Measurements from ENCODE around the gene NUP43. TPM values are rescaled to one million over a fixed set of nuclear protein-coding genes. Genes with fewer than 3 reads are reported as not detected.

NUP43 gene
- total and polyA plus RNA-seq, 2 of the 13 experiments (the other 11 are each of a cell fraction or from before 2014, with no cell fraction given) = 38.9 to 85.1 TPM

GRCh38 chr6:149746147-149746946, at the start of gene NUP43 (continued):
- no peak for TF ChIP-seq ZNF10 (CRISPR knock-in tag; IDR thresholded peaks at IDR 0.05; ENCODE audit: borderline replicate concordance, low read depth)
- TF ChIP-seq ZSCAN12 (CRISPR knock-in tag; IDR thresholded peaks at IDR 0.05) = 0 out of 2 replicates have a peak, but pooled peaks have one; percentile 63
- peak; percentile 67 for TF ChIP-seq CCAR2 (optimal IDR thresholded peaks at IDR 0.05; ENCODE audit: low read depth, low read length)
- no peak for TF ChIP-seq USF2 (IDR thresholded peaks at IDR 0.05; ENCODE audit: low read depth, low read length)
- TF ChIP-seq USF2 (CRISPR knock-in tag; IDR thresholded peaks at IDR 0.05; ENCODE audit: borderline replicate concordance) = no peak
- peak; percentile 59; the same call in 1 of the 2 replicates for TF ChIP-seq TFAP4 (IDR thresholded peaks at IDR 0.05; ENCODE audit: borderline replicate concordance, low read depth)
- 0 out of 2 replicates have a peak, but pooled peaks have one; percentile 84 for TF ChIP-seq KLF15 (CRISPR knock-in tag; IDR thresholded peaks at IDR 0.05; ENCODE audit: borderline replicate concordance)
- no peak for TF ChIP-seq TERF1 (CRISPR knock-in tag; IDR thresholded peaks at IDR 0.05)
- TF ChIP-seq CREBL2 (CRISPR knock-in tag; IDR thresholded peaks at IDR 0.05; ENCODE audit: borderline replicate concordance) = 0 out of 2 replicates have a peak, but pooled peaks have one; percentile 46
- TF ChIP-seq ARHGAP35 (CRISPR knock-in tag; IDR thresholded peaks at IDR 0.05; ENCODE audit: borderline replicate concordance) = 0 out of 2 replicates have a peak, but pooled peaks have one; percentile 49
- TF ChIP-seq PRPF4 (IDR thresholded peaks at IDR 0.05; ENCODE audit: low read depth, low read length, poor library complexity, severe bottlenecking) = no peak
- TF ChIP-seq SMYD3 (CRISPR knock-in tag; IDR thresholded peaks at IDR 0.05) = no peak; the same call in 1 of the 2 replicates
- TF ChIP-seq MLLT10 (CRISPR knock-in tag; IDR thresholded peaks at IDR 0.05) = no peak
- TF ChIP-seq POGK (CRISPR knock-in tag; conservative IDR thresholded peaks at IDR 0.05) = peak; percentile 83
- TF ChIP-seq AHR (CRISPR knock-in tag; IDR thresholded peaks at IDR 0.05) = peak; percentile 76; the same call in 1 of the 2 replicates
- TF ChIP-seq ZNF572 (CRISPR knock-in tag; IDR thresholded peaks at IDR 0.05) = no peak
- no peak for TF ChIP-seq ZFP36L2 (CRISPR knock-in tag; IDR thresholded peaks at IDR 0.05)
- TF ChIP-seq FOXK1 (CRISPR knock-in tag; IDR thresholded peaks at IDR 0.05; ENCODE audit: borderline replicate concordance, low read depth) = no peak
- 0 out of 2 replicates have a peak, but pooled peaks have one; percentile 31 for TF ChIP-seq CEBPG (CRISPR knock-in tag; IDR thresholded peaks at IDR 0.05)
- no peak for TF ChIP-seq GPBP1L1 (CRISPR knock-in tag; IDR thresholded peaks at IDR 0.05)

Measured in HepG2 (cell line).